PC-9 (cell line): ENCODE measurements around the gene SASH1. TPM values are rescaled to one million over a fixed set of nuclear protein-coding genes. Genes with fewer than 3 reads are reported as not detected.
A peak's percentile ranks its signal among the peaks of the same experiment; 100 is the strongest.

ENCODE experiments used
- BruUV-seq: library from RNA; stranded (reverse); fragments of 400-500 nt; replicated peaks from 2 replicates; lab custom pipeline; 2021; lab: Mats Ljungman, UMichigan
- CTCF ChIA-PET: fragments of 300-600 bp; sonication (Branson Sonifier 250); formaldehyde crosslinking; loops from one replicate; lab custom pipeline; 2022; ENCODE audit warnings: antibody characterized with exemption; lab: Charles Lee
- POLR2A ChIA-PET: fragments of 300-600 bp; sonication (Branson Sonifier 250); formaldehyde crosslinking; loops from one replicate; lab custom pipeline; 2022; ENCODE audit warnings: antibody characterized with exemption; ENCODE audit not compliant: unreplicated experiment; lab: Charles Lee
- DNase-seq, 2 experiments: peaks; one replicate each; pipeline versions ENCODE4 v3.0.0 to v3.0.0-alpha.2; 2015 to 2022; ENCODE audit warnings: mixed read lengths in 1 of 2
- H2AFZ ChIP-seq: fragments of 200-600 bp; sonication (generic); 2 replicates; pipeline ENCODE4 v1.8.1; 2017; ENCODE audit warnings: antibody characterized with exemption
- H3F3A ChIP-seq: fragments of 200-600 bp; sonication (generic); 2 replicates; pipeline ENCODE4 v1.8.1; 2017; ENCODE audit warnings: antibody characterized with exemption, mild to moderate bottlenecking, low read depth; ENCODE audit not compliant: insufficient read depth
- H3K27ac ChIP-seq: fragments of 200-600 bp; sonication (generic); 2 replicates; pipeline ENCODE4 v1.6.1; 2016; ENCODE audit warnings: mixed run types
- H3K27me3 ChIP-seq: fragments of 200-600 bp; sonication (generic); 2 replicates; pipeline ENCODE4 v1.6.1; 2016; ENCODE audit warnings: low read depth, mixed run types; ENCODE audit not compliant: insufficient read depth
- H3K36me3 ChIP-seq: fragments of 200-600 bp; sonication (generic); 2 replicates; pipeline ENCODE4 v1.6.1; 2016; ENCODE audit warnings: low read depth, mixed run types
- H3K4me1 ChIP-seq: fragments of 200-600 bp; sonication (generic); replicated peaks from 2 replicates; pipeline ENCODE4 v1.6.1; 2016; ENCODE audit warnings: mixed run types; ENCODE audit not compliant: insufficient read depth
- H3K4me2 ChIP-seq: fragments of 200-600 bp; sonication (generic); 2 replicates; pipeline ENCODE4 v1.6.1; 2017; ENCODE audit warnings: mixed run types
- H3K4me3 ChIP-seq: fragments of 200-600 bp; sonication (generic); 2 replicates; pipeline ENCODE4 v1.6.1; 2016; ENCODE audit warnings: mixed run types
- H3K79me2 ChIP-seq: fragments of 200-600 bp; sonication (generic); 2 replicates; pipeline ENCODE4 v1.6.1; 2017; ENCODE audit warnings: low read depth, mixed run types
- H3K9me2 ChIP-seq: fragments of 200-600 bp; sonication (generic); 2 replicates; pipeline ENCODE4 v1.8.1; 2017; ENCODE audit warnings: mild to moderate bottlenecking; ENCODE audit not compliant: insufficient read depth
- H3K9me3 ChIP-seq: fragments of 200-600 bp; sonication (generic); 2 replicates; pipeline ENCODE4 v1.8.1; 2016; ENCODE audit warnings: low read depth; ENCODE audit not compliant: insufficient read depth
- H4K20me1 ChIP-seq: fragments of 200-600 bp; sonication (generic); 2 replicates; pipeline ENCODE4 v1.8.1; 2017; ENCODE audit not compliant: insufficient read depth
- CTCF ChIP-seq: fragments of 200-600 bp; sonication (generic); conservative IDR thresholded peaks from 2 replicates; pipeline ENCODE4 v1.6.1; 2017; ENCODE audit warnings: mixed run types, antibody characterized with exemption, mild to moderate bottlenecking, moderate library complexity
- EZH2 ChIP-seq: fragments of 200-600 bp; sonication (generic); IDR thresholded peaks from 2 replicates; pipeline ENCODE4 v1.8.0; 2017; ENCODE audit warnings: antibody characterized with exemption, low read depth
- intact Hi-C: fragments of 100-400 bp; cut with micrococcal nuclease; formaldehyde crosslinking; loops from one replicate; pipeline ENCODE4 v1.10.0; 2022; ENCODE audit not compliant: unreplicated experiment
- total RNA-seq: library from RNA; stranded (reverse); gene quantifications from 2 replicates; pipeline ENCODE4 v1.2.3, GENCODE V29; 2021

Gene SASH1
- total RNA-seq, 1 experiment from 2014 or later = 32.9 TPM

GRCh38 chr6:148364056-148364824 lies 21.6 kb downstream of the SASH1 start:
- Histone ChIP-seq H3K36me3 (no peaks in the 10 kb centered on the region), H3K4me1 (no peaks in the 10 kb centered on the region), H3K79me2 (peaks cover 10% of the 10 kb centered on the region; the same call in 1 of the 2 replicates), H2AFZ (no peak overlapping the region), H3K9me2 (no peaks in the 10 kb centered on the region), H3K4me3 (no peak overlapping the region), H3F3A (no peaks in the 10 kb centered on the region; the same call in 1 of the 2 replicates), H3K27ac (no peak overlapping the region), H3K27me3 (no peaks in the 10 kb centered on the region), H3K4me2 (no peak overlapping the region), H4K20me1 (0 out of 2 replicates have a peak, but pooled peaks cover 3% of the 10 kb centered on the region), H3K9me3 (no peaks in the 10 kb centered on the region)
- POLR2A ChIA-PET = no interaction called here
- DNase-seq = peak in 1 of 2 experiments; percentile 45
- CTCF ChIA-PET = no interaction called here
- intact Hi-C loops = no loop called here
- no TSS peak for BruUV-seq
- TF ChIP-seq EZH2 (no peak), CTCF (no peak)

DNA sequence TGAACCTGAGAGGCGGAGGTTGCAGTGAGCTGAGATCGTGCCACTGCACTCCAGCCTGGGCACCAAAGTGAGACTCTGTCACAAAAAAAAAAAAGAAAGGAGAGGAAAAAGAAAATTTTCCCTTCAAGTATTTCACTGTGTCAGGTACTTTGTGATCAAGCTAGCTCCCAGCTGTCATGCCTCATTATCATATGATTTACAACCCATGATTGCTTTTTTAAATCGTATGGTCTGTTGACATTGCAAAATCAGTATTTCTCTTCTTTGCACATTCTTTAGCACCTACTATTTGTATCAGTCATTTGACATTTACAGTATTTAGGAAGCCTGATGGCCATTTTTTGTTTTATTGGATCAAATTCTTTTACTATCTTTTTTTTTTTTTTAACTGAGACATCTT lies 22.4 kb downstream of the SASH1 start:
- Histone ChIP-seq H3K27ac (no peak overlapping the region), H3K36me3 (no peaks in the 10 kb centered on the region), H4K20me1 (peaks cover 3% of the 10 kb centered on the region; the same call in 1 of the 2 replicates), H3K4me1 (no peaks in the 10 kb centered on the region), H3F3A (no peaks in the 10 kb centered on the region; the same call in 1 of the 2 replicates), H3K4me2 (no peak overlapping the region), H3K27me3 (no peaks in the 10 kb centered on the region), H3K79me2 (peaks cover 10% of the 10 kb centered on the region; the same call in 1 of the 2 replicates), H3K4me3 (no peak overlapping the region), H2AFZ (no peak overlapping the region), H3K9me3 (no peaks in the 10 kb centered on the region), H3K9me2 (no peaks in the 10 kb centered on the region)
- intact Hi-C loops = no loop called here
- CTCF ChIA-PET = no interaction called here
- BruUV-seq = no TSS peak
- TF ChIP-seq EZH2 (no peak), CTCF (no peak)
- POLR2A ChIA-PET = no interaction called here
- DNase-seq = no peak

GRCh38 chr6:148367411-148368024 lies 24.9 kb downstream of the SASH1 start:
- H3K4me1 ChIP-seq = no peaks in the 10 kb centered on the region
- H3F3A ChIP-seq = no peaks in the 10 kb centered on the region; the same call in 1 of the 2 replicates
- H3K27ac ChIP-seq = no peak overlapping the region
- peaks cover 7% of the 10 kb centered on the region for H4K20me1 ChIP-seq
- CTCF ChIA-PET = no interaction called here
- no peaks in the 10 kb centered on the region for H3K9me3 ChIP-seq
- no TSS peak for BruUV-seq
- no peak overlapping the region for H3K4me3 ChIP-seq
- DNase-seq = no peak
- no peak overlapping the region for H3K4me2 ChIP-seq
- no peak overlapping the region for H2AFZ ChIP-seq
- no peaks in the 10 kb centered on the region for H3K36me3 ChIP-seq
- H3K79me2 ChIP-seq = peaks cover 18% of the 10 kb centered on the region; the same call in 1 of the 2 replicates
- no peak for TF ChIP-seq EZH2
- TF ChIP-seq CTCF = no peak
- intact Hi-C loops = no loop called here
- H3K27me3 ChIP-seq = no peaks in the 10 kb centered on the region
- no peaks in the 10 kb centered on the region for H3K9me2 ChIP-seq
- POLR2A ChIA-PET = no interaction called here
